Peyer's patch (tissue), 4 donors: ENCODE measurements around the gene KRTAP4-3.

Experiments used
- POLR2A ChIP-seq, 2 donors: fragments of 450-650 bp; IDR thresholded peaks; one replicate each; pipeline ENCODE4 v1.5.1; 2017; ENCODE audit warnings: antibody characterized with exemption in 2 of 2, mild to moderate bottlenecking in 2 of 2, moderate library complexity in 2 of 2
- TF ChIP-seq, protein P1 (sequence below), 6 experiments: fragments of 450-650 bp in 4 of 6; fragments of 200-600 bp in 2 of 6; sonication (generic) in 1 of 6; IDR thresholded peaks; one replicate each; pipeline ENCODE4 v1.5.1; 2017 to 2019; ENCODE audit warnings: antibody characterized with exemption in 6 of 6, mild to moderate bottlenecking in 3 of 6, moderate library complexity in 1 of 6

DNA sequence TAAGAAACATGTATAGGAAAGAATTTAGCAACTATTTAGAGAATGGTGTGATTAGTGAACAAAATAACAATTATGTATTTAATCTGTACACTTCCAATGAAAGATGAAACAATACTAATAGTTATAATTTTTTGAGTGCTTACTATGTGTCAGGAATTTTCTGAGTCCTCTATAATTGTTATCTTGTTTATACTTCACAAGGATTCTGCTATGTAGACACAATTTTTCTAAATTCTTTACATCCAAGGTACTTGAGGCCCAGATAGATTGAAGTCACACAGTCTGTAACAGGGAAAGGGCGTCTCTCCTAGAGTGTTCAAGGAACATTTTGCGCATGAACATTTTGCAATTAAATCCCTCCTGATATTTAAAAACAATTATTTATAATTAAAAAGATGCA, 43.0 kb downstream of the KRTAP4-3 start:
- TF ChIP-seq, protein P1, sequence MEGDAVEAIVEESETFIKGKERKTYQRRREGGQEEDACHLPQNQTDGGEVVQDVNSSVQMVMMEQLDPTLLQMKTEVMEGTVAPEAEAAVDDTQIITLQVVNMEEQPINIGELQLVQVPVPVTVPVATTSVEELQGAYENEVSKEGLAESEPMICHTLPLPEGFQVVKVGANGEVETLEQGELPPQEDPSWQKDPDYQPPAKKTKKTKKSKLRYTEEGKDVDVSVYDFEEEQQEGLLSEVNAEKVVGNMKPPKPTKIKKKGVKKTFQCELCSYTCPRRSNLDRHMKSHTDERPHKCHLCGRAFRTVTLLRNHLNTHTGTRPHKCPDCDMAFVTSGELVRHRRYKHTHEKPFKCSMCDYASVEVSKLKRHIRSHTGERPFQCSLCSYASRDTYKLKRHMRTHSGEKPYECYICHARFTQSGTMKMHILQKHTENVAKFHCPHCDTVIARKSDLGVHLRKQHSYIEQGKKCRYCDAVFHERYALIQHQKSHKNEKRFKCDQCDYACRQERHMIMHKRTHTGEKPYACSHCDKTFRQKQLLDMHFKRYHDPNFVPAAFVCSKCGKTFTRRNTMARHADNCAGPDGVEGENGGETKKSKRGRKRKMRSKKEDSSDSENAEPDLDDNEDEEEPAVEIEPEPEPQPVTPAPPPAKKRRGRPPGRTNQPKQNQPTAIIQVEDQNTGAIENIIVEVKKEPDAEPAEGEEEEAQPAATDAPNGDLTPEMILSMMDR (IDR thresholded peaks at IDR 0.05): no peak
- TF ChIP-seq POLR2A (IDR thresholded peaks at IDR 0.05): no peak
